Ovary (tissue), 3 donors: ENCODE measurements around the gene ADAT3.

ENCODE experiments used
- EP300 ChIP-seq: sonication (generic); formaldehyde crosslinking; IDR thresholded peaks from one replicate; pipeline ENCODE4 v1.6.1; 2017; ENCODE audit warnings: antibody characterized with exemption
- POLR2A ChIP-seq: fragments of 450-650 bp; IDR thresholded peaks from one replicate; pipeline ENCODE4 v1.6.1; 2017; ENCODE audit warnings: antibody characterized with exemption, mild to moderate bottlenecking, moderate library complexity
- TF ChIP-seq, protein P1 (sequence below), 3 donors: fragments of 450-650 bp in 2 of 3; fragments of 200-600 bp in 1 of 3; IDR thresholded peaks; one replicate each; pipeline versions ENCODE4 v1.5.1 to v1.8.0; 2016 to 2022; ENCODE audit warnings: antibody characterized with exemption in 3 of 3, mild to moderate bottlenecking in 1 of 3
- donor health status: DM: no; HTN: no; CAD: no.

GRCh38 chr19:1884719-1885334, 20.4 kb upstream of the ADAT3 start:
- TF ChIP-seq, protein P1, sequence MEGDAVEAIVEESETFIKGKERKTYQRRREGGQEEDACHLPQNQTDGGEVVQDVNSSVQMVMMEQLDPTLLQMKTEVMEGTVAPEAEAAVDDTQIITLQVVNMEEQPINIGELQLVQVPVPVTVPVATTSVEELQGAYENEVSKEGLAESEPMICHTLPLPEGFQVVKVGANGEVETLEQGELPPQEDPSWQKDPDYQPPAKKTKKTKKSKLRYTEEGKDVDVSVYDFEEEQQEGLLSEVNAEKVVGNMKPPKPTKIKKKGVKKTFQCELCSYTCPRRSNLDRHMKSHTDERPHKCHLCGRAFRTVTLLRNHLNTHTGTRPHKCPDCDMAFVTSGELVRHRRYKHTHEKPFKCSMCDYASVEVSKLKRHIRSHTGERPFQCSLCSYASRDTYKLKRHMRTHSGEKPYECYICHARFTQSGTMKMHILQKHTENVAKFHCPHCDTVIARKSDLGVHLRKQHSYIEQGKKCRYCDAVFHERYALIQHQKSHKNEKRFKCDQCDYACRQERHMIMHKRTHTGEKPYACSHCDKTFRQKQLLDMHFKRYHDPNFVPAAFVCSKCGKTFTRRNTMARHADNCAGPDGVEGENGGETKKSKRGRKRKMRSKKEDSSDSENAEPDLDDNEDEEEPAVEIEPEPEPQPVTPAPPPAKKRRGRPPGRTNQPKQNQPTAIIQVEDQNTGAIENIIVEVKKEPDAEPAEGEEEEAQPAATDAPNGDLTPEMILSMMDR (IDR thresholded peaks at IDR 0.05): no peak
- TF ChIP-seq POLR2A (no peak), EP300 (no peak)
